GM12878 (cell line): ENCODE data around the gene LGI4. TPM values are rescaled to one million over a fixed set of nuclear protein-coding genes. Genes with fewer than 3 reads are reported as not detected.

ENCODE experiments used
- ATAC-seq: fragments of 200-7000 bp; cut with Tn5 transposase; 3 replicates; pipeline ENCODE4 v1.9.1; 2020; ENCODE audit warnings: mild to moderate bottlenecking, moderate library complexity
- BruUV-seq: library from RNA; stranded (reverse); fragments of 400-500 nt; replicated peaks from 2 replicates; lab custom pipeline; 2021; lab: Mats Ljungman, UMichigan
- CTCF ChIA-PET: fragments of 300-600 bp; sonication (Branson Sonifier 250); formaldehyde crosslinking; extraction: SDS; loops from one replicate; lab custom pipeline; 2021; ENCODE audit warnings: inconsistent platforms; lab: Yijun Ruan, JAX
- POLR2A ChIA-PET: fragments of 350-600 bp; formaldehyde crosslinking; extraction: SDS; loops from one replicate; lab custom pipeline; 2021; ENCODE audit warnings: inconsistent platforms; lab: Charles Lee
- RAD21 ChIA-PET: fragments of 300-600 bp; sonication (Branson Sonifier 250); formaldehyde crosslinking; loops from one replicate; lab custom pipeline; 2023; ENCODE audit warnings: antibody characterized with exemption; ENCODE audit not compliant: unreplicated experiment; lab: Charles Lee
- SMC1A ChIA-PET: fragments of 300-600 bp; sonication (Branson Sonifier 250); formaldehyde crosslinking; loops from one replicate; lab custom pipeline; 2023; ENCODE audit not compliant: unreplicated experiment, uncharacterized antibody; lab: Charles Lee
- DNase-seq: peaks from one replicate; pipeline ENCODE4 v3.0.0-alpha.2; 2011; ENCODE audit warnings: low read depth, low spot score
- FAIRE-seq: peaks from 3 replicates; lab custom pipeline; 2011; peaks lifted over from hg19 to GRCh38; lab: Jason Lieb, UNC
- H2AFZ ChIP-seq: 2 replicates; pipeline ENCODE4 v1.6.0; 2011; ENCODE audit warnings: low read depth, low read length, control low read depth; ENCODE audit not compliant: control insufficient read depth
- H3K27ac ChIP-seq: 2 replicates; pipeline ENCODE4 v1.5.1; 2011; ENCODE audit warnings: control low read depth; ENCODE audit not compliant: control insufficient read depth, insufficient read depth
- H3K27me3 ChIP-seq, 2 experiments: replicated peaks in 1 of 2; 2 replicates each; pipeline versions ENCODE4 v1.6.0 to v1.6.1; 2011; ENCODE audit warnings: low read length in 1 of 2; ENCODE audit not compliant: control insufficient read depth in 2 of 2, insufficient read depth in 2 of 2
- H3K36me3 ChIP-seq, 2 experiments: 2 replicates each; pipeline ENCODE4 v1.5.1; 2011; ENCODE audit warnings: low read length in 1 of 2; ENCODE audit not compliant: control insufficient read depth in 2 of 2, insufficient read depth in 2 of 2
- H3K4me1 ChIP-seq: 2 replicates; pipeline ENCODE4 v1.6.1; 2011; ENCODE audit warnings: mild to moderate bottlenecking, low read length, moderate library complexity, mixed read lengths; ENCODE audit not compliant: control insufficient read depth, insufficient read depth
- H3K4me2 ChIP-seq: 2 replicates; pipeline ENCODE4 v1.6.0; 2011; ENCODE audit warnings: control low read depth; ENCODE audit not compliant: control insufficient read depth, insufficient read depth
- H3K4me3 ChIP-seq: fragments of 200-600 bp; sonication (generic); 2 replicates; pipeline ENCODE4 v1.5.1; 2016
- H3K79me2 ChIP-seq: 2 replicates; pipeline ENCODE4 v1.6.0; 2011; ENCODE audit warnings: low read length; ENCODE audit not compliant: control insufficient read depth, insufficient read depth
- H3K9ac ChIP-seq: 2 replicates; pipeline ENCODE4 v1.8.0; 2011; ENCODE audit warnings: low read length, control low read depth, mixed read lengths; ENCODE audit not compliant: control insufficient read depth, insufficient read depth
- H3K9me3 ChIP-seq: replicated peaks from 3 replicates; pipeline ENCODE4 v1.5.1; 2011; ENCODE audit warnings: mild to moderate bottlenecking, low read length; ENCODE audit not compliant: control insufficient read depth, insufficient read depth
- H4K20me1 ChIP-seq: 2 replicates; pipeline ENCODE4 v1.6.0; 2011; ENCODE audit not compliant: control insufficient read depth, insufficient read depth
- CUX1 ChIP-seq: IDR thresholded peaks from 2 replicates; pipeline ENCODE4 v1.6.1; 2012; ENCODE audit warnings: improper control_type of control experiment, low read depth, low read length; ENCODE audit not compliant: insufficient replicate concordance
- EP300 ChIP-seq, 2 experiments: fragments of 150-350 bp in 1 of 2; IDR thresholded peaks; 2 replicates each; pipeline ENCODE4 v1.6.1; 2011 to 2012; ENCODE audit warnings: low read depth in 2 of 2, low read length in 2 of 2, borderline replicate concordance in 1 of 2, improper control_type of control experiment in 1 of 2, inconsistent platforms in 1 of 2; ENCODE audit not compliant: control insufficient read depth in 1 of 2
- GATAD2B ChIP-seq: fragments of 450-650 bp; conservative IDR thresholded peaks from 2 replicates; pipeline ENCODE4 v1.6.1; 2017; ENCODE audit warnings: low read depth, mild to moderate bottlenecking, moderate library complexity
- HCFC1 ChIP-seq: fragments of 150-350 bp; IDR thresholded peaks from 2 replicates; pipeline ENCODE4 v1.6.1; 2014; ENCODE audit warnings: low read length
- KAT2A ChIP-seq: conservative IDR thresholded peaks from 2 replicates; pipeline ENCODE4 v1.6.1; 2011; ENCODE audit warnings: low read depth, low read length; ENCODE audit not compliant: control insufficient read depth
- MEF2A ChIP-seq: IDR thresholded peaks from 2 replicates; pipeline ENCODE4 v1.6.1; 2011; ENCODE audit warnings: low read depth, mild to moderate bottlenecking, low read length, moderate library complexity; ENCODE audit not compliant: insufficient read depth
- MXI1 ChIP-seq: fragments of 150-350 bp; IDR thresholded peaks from 2 replicates; pipeline ENCODE4 v1.6.1; 2011; ENCODE audit warnings: low read depth, mild to moderate bottlenecking, inconsistent platforms, low read length, improper control_type of control experiment
- POLR2AphosphoS2 ChIP-seq: IDR thresholded peaks from 2 replicates; pipeline ENCODE4 v1.6.1; 2011; ENCODE audit warnings: low read depth, mild to moderate bottlenecking, low read length, improper control_type of control experiment, moderate library complexity
- RAD21 ChIP-seq: IDR thresholded peaks from 2 replicates; pipeline ENCODE4 v1.6.1; 2011; ENCODE audit warnings: mild to moderate bottlenecking, low read depth, low read length, moderate library complexity; ENCODE audit not compliant: insufficient read depth
- STAT1 ChIP-seq: fragments of 450-650 bp; conservative IDR thresholded peaks from 2 replicates; pipeline ENCODE4 v1.6.1; 2014; ENCODE audit warnings: antibody characterized with exemption, mild to moderate bottlenecking
- STAT3 ChIP-seq: IDR thresholded peaks from 2 replicates; pipeline ENCODE4 v1.6.1; 2011; ENCODE audit warnings: low read depth, low read length, improper control_type of control experiment
- WGBS: methylation state at CpG from one replicate; pipeline ENCODE4 v1.1.6; 2016; ENCODE audit warnings: low lambda C conversion rate; ENCODE audit not compliant: insufficient replicate concordance, insufficient coverage; ENCODE audit errors: missing lambda C conversion rate; 5-methylcytosine and 5-hydroxymethylcytosine counted together
- in situ Hi-C: fragments of 300-500 bp; cut with MboI; formaldehyde crosslinking; loops from 9 replicates; pipeline ENCODE4 v1.14.3; 2018; ENCODE audit warnings: mixed read lengths
- intact Hi-C: fragments of 100-400 bp; cut with micrococcal nuclease; formaldehyde crosslinking; loops from one replicate; pipeline ENCODE4 v1.14.2; 2022; ENCODE audit not compliant: unreplicated experiment
- polyA plus RNA-seq, 11 experiments: library from polyadenylated mRNA; depleted of rRNA in 4 of 11; unstranded in 6 of 11; stranded (reverse) in 5 of 11; fragments of >200 nt; fragmentation: Nextera tagmentation in 4 of 11; fragmentation: Illumina TruSeq in 1 of 11; extraction: Ambion mirVana in 4 of 11; extraction: Trizol in 1 of 11; gene quantifications; 1 replicate in 1 of 11; 2 replicates in 10 of 11; pipeline versions ENCODE4 v1.2.1 to v1.2.3, GENCODE V29; 2011 to 2016; ENCODE audit warnings: inconsistent platforms in 2 of 11, missing spikeins in 2 of 11, low read depth in 1 of 11
- total RNA-seq, 4 experiments: library from RNA; depleted of rRNA in 3 of 4; stranded (reverse); fragments of >200 nt in 3 of 4; fragmentation: Illumina TruSeq in 1 of 4; extraction: Trizol in 1 of 4; gene quantifications; 2 replicates each; pipeline versions ENCODE4 v1.2.1 to v1.2.3, GENCODE V29; 2013 to 2021

The LGI4 gene
- total and polyA plus RNA-seq, 10 of the 15 experiments (the other 5 are each of a cell fraction or from before 2014, with no cell fraction given) = 0.11 TPM; not detected in 9

GRCh38 chr19:35083691-35084508 lies 51.0 kb downstream of the LGI4 start:
- BruUV-seq = no TSS peak
- ATAC-seq = no peak
- no peaks in the 10 kb centered on the region for H4K20me1 ChIP-seq
- no peaks in the 10 kb centered on the region for H3K79me2 ChIP-seq
- H3K27me3 ChIP-seq = no peaks in the 10 kb centered on the region; a peak in 1 of 4 replicates
- peak overlapping the region; percentile 1; the same call in 1 of the 2 replicates for H2AFZ ChIP-seq
- FAIRE-seq = no peak
- ChIA-PET POLR2A (interaction anchor here (0.6 kb wide), 1 partner anchor 121 kb away, joined by 4 read pairs; no protein-coding TSS in a partner anchor), RAD21 (interaction anchor here (1.0 kb wide), 1 partner anchor 17 kb away, joined by 3 read pairs; no protein-coding TSS in a partner anchor), CTCF (interaction anchor here (0.9 to 4.4 kb wide), 4 partner anchors 14 to 40 kb away, joined by 4 to 66 read pairs (median 17); no protein-coding TSS in a partner anchor), SMC1A (interaction anchor here (1.0 kb wide), 1 partner anchor 17 kb away, joined by 5 read pairs; no protein-coding TSS in a partner anchor)
- H3K36me3 ChIP-seq = no peaks in the 10 kb centered on the region
- in situ Hi-C loops = no loop called here
- no peak overlapping the region for H3K4me3 ChIP-seq
- no peak for DNase-seq
- no peak for TF ChIP-seq HCFC1
- no peak for TF ChIP-seq RAD21
- TF ChIP-seq MXI1 = no peak
- no peak for TF ChIP-seq STAT1
- TF ChIP-seq EP300 (IDR thresholded peaks at IDR 0.05; ENCODE audit: borderline replicate concordance in 1 of 2, control insufficient read depth in 1 of 2, low read depth in 2 of 2, low read length in 2 of 2) = no peak
- no peak for TF ChIP-seq CUX1
- no peak for TF ChIP-seq STAT3
- no peak for TF ChIP-seq MEF2A
- no peak for TF ChIP-seq KAT2A
- no peak for TF ChIP-seq POLR2AphosphoS2
- TF ChIP-seq GATAD2B = no peak
- TF ChIP-seq, all 136 proteins: peak for 0
- 35% methylated on average over 15 of the region's 15 CpGs for WGBS
- Histone ChIP-seq H3K9me3 (no peaks in the 10 kb centered on the region), H3K9ac (no peak overlapping the region), H3K4me2 (no peak overlapping the region), H3K4me1 (peaks cover 21% of the 10 kb centered on the region), H3K27ac (no peak overlapping the region)
- intact Hi-C loops = no loop called here
